AG08396 (cell line): ENCODE data around the gene LGR4.
A peak's percentile ranks its signal among the peaks of the same experiment; 100 is the strongest.

Experiments used
- DNase-seq: peaks from one replicate; pipeline ENCODE4 v3.0.0; 2012; ENCODE audit warnings: low spot score, mixed read lengths

Gene LGR4

DNA sequence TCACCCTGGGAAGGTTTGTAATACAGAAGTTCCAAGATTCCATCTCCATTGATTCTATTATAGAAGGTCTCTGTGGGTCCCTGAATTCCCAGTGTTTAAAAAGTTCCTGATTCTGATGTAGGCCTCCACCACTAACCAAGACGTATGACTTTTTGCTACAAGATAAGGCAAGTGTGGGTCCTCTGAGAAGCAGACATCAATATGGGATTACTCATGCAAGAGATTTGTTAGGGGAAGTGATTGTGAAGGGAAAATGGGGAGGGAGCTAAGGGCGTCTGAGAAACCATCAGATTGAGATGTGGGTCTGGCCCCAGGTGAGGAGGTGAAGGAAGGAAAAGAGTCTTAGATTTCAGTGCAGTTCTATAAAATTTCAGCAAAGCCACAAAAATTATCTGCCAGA, 10.2 kb upstream of the LGR4 start:
- no peak for DNase-seq

DNA sequence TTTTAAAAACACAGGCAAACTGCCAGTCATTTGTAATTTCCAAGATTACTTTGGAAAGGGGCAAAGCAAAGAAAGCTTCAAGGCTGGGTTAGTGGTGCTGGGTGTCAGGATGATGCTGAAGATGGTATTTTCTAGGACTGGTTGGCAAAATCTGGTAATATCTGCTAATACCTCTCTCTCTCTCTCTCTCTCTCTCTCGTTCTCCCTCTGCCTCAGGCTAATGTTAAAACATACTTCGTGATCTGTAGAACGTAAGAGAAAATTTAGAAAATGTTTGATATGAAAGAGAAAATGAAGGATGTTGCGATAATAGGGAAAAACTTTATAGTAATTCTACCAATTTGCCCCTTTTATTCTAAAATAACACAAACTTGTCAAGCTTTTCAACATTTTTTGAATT, 9.4 kb upstream of the LGR4 start:
- DNase-seq, result no peak

DNA sequence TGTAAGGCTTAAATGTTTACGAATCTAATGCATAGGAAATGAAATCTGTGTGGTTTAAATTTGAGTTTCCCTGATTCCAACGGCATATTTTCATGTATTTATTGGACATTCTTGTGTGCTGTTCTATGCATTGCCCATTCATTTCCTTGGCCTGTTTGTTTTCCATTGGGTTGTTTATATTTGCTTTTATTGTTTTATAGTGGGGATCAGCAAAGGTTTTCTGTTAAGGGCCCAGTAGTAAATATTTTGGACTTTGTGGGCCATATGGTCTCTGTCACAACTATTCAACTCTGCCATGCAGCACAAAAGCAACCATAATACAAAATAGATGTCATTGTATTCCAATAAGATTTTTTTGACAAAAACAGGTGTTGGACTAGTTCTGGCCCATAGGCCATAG, 5.2 kb upstream of the LGR4 start:
- DNase-seq, result no peak

DNA sequence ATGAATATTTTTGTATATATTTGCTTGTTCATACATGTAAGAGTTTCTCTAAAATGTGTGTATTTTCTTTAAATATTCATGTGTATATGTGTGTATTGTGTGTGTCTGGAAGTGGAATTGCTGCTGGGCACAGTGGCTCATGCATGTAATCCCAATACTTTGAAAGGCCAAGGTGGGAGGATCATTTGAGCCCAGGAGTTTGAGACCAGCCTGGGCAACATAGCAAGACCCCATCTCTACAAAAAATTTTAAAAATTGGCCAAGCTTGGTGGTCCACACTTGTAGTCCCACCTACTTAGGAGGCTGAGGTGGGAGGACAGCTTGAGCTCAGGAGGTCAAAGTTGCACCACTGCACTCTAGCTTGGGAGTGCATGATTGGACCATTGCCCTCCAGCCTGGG, 4.7 kb upstream of the LGR4 start:
- no peak for DNase-seq

DNA sequence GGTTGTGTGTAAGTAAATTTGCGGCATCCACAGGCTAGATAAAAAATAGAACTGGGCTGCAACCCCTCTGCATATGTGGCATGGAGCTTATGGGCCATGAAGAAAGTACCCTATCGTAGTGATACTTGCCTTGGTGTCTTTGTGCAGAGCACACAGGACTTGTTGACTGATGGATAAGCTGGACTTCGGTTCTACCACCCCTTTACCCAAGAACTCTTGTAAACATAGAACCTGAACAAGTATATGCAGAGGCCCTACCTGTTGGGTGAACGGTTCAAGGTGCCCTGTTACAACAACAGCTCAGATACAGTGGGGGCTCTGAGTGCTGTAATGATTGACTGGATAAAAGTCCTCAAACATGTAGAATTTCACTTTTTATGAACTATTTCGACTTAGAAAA, 3.0 kb upstream of the LGR4 start:
- no peak for DNase-seq

DNA sequence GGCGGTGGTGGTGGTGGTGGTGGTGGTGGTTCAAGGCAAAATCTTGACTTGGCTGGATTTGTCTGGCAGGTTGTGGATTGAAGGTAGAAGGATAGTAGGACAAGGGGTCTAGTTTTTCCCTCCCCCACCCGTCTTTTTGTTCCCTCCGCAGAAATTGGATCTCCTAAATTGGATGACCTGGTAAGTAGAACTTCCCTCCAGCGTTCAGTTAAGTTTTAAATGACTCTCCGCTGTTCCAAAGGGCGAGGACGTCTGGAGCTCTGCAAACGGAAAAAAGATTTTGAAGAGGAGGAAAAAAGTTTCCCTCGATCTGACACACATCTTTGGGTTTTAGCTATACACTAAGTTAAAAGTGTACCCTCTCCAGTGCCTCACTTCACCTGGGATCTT, 422 bp upstream of the LGR4 start:
- DNase-seq, result no peak

DNA sequence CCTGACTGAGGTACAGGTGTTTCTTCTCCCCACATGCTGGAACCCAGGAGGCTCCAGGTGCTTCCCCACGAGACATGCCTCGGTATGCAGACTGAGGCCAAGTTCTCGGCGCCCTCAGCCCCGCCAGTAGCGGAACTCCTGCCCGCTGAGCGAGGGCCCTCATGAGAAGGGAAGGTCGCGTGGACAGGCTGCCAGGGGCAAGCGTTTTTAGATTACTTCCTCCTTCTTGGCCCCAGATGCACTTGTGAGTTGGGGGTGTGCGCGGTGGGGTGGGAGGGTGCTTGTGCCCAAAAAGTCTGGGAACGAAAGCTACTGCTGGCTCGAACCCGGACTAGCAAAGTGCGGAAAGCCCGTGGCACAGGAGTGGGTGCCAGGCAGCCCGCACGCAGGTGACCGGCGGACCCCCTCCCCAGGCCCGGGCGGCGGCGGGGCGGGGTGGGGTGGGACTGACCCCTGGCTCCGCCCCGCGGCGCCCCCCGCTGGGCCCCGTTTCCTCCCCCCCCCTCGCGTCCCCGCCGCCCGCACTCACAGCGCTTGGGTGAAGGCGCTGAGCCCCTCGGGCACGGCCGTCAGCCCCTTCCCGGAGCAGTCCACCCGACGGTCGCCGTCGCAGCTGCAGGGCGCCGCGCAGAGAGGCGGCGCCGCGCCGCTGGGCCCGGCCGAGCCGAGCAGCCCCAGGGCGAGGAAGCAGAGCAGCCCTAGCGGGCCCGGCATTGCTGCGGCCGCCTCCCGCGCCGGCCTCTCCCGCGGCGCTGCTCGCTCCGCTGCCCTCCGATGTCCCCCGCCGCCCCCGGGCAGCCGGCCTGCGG, 797 bp downstream of the LGR4 start:
- DNase-seq, result peak; percentile 67

DNA sequence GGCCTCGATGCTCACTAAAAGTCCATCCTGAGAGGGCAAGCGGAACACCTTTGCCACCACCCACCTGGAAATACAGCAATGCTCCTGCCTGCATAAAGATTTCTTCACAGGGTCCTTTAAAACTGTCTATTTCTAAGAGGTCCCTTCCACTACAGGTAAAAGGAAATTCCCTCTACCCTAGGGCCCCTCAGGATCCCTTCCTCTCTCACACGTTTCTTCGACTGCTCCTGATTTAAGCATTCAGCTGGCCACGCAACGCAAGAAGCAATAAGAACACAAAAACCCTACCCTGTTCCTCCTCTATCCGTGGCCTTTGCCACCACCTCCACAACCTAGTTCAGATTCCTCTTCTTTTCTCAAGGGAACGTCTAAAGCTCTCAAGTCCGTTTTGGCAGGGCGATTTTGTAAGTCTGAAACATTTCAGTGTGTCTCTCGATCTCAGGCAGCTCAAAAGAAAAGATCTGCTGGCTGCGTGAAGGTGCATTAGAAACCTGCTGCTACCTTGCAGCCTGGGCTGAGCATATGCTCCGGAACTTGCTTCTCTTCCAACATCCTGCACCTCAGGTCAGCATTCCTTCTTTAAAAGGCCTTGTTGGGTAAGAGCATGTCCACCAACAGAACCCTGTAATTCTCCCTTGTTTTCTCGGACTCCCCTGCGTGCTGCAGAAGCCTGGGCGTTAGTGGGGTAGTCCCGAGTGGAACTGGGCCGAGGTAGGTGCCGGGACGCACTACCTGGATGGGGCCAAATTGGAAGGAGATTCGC, 1.6 kb downstream of the LGR4 start:
- no peak for DNase-seq

DNA sequence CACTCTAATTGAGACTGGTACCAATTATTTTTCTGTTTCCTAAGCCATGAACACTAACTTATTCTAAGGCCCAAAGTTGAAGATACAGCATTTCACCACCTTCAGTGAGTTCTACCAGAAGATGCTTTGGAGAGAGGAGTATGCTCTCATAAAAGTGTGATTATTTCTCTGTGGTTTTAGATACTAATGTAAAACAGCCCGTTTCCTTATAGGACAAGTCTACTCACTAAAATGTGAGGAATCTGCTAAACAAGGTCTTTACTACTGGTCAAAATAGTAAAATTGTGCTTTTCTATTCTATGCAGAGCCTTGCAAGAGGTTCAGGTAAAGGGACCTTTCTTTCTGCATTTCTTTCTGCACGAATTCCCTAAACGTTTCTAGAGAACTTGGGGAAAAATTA, 2.4 kb downstream of the LGR4 start:
- DNase-seq, result no peak

DNA sequence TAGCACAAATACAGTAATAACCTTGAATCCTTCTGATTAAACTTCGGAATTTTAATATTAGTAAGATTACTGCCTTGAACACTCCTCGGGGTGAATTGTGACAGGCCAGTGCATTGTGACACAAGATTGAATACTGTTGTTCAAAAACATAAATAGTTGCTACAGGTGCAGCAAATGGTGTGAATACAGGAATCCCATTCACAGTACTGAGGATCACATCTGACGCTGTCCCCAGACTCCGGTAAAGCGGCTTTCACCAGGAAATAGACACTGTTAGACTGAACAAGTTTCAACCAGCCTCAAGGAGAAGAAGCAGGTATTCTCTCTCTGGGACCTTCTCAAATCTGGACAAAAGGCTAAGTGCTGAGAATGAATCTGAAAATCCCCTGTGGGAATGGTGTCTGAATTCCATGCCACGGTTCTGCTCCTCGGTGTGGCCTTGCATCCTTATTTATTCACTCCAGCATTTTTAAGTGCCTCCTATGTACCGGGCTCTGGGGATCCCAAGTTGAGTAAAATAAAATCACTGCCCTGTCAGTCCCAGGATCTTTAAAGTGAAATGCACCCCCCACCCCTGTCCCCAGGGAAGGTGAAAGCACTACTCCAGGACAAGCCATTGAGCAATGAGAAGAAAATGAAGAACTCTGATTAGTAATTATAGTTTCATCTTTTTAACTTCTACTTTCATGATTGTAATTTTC, 3.4 kb downstream of the LGR4 start:
- no peak for DNase-seq

DNA sequence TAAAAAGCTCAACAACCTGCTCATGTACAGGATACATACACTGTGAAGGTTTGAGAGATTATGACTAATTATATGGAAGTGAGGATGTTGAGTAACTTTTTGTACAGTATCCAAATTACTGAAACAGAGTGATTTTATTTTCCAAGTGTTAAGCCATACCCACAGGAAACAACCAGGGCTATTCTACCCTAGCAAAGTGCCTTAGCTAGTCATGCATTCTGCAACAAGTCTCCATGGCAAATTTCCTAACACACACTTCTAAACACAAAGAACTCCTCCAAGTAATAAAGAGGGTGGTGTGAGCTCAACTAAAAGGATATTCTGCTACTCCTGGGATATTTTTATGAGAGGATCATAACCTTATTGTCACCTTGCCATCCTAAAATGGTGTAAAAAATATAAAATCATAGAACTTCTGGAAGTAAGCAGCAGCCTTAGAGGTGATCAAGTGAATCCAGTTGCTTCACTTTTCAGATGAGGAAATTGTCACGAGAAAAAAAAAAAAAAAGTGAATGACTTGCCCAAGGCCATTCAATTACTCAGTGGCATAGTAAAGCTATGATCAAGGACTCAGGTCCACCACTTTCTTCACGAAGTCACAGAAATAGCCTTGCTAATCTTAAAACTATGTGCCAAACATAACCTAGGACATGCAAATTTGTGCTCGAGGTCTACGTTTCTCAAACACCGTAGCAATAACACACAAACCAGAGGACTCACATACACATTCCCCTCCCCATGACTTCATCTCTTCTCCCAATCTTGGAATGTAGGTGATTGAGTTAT, 4.2 kb downstream of the LGR4 start:
- peak; percentile 38 for DNase-seq

DNA sequence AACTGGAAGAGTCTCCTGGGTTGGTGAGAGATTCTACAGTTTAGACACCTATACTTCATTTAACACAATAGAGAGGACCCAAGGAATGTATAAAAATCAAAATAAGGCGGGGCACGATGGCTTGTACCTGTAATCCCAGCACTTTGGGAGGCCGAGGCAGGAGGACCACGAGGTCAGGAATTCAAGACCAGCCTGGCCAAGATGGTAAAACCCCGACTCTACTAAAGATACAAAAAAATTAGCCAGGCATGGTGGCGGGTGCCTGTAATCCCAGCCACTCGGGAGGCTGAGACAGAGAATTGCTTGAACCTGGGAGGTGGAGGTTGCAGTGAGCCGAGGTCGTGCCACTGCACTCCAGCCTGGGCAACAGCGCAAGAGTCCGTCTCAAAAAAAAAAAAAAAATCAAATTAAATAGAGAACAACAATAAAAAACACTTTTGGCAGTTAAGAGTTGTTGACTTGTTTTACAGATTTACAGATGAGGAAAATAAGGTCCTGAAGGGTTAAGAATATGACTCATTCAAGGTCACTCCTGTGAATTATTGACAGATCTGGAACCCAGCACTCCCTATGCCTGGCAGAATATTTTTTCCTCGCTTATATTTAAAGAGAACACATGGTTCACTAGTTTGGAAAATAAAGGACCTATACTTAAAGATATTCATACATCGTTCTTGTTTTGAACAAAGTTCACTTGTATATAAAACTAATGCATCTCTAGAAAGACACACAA, 5.2 kb downstream of the LGR4 start:
- DNase-seq, result no peak

DNA sequence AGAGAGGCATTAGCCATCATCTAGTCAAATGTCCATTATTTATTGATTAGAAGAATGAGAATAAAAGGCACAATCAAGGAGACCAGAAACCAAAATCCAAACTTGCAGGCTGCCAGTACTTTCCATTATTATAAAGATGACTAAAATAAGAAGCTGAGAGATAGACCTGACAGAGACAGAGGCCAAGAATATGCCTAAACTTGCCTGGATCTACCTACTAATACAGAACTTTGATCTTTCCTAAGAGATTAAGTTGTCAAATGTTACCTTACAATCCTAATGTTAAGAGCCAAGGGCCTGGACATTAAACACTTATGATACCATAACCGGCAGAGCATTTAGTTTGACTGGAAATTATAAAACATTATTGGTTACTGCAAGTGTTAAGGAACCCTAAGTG, 6.2 kb downstream of the LGR4 start:
- no peak for DNase-seq

DNA sequence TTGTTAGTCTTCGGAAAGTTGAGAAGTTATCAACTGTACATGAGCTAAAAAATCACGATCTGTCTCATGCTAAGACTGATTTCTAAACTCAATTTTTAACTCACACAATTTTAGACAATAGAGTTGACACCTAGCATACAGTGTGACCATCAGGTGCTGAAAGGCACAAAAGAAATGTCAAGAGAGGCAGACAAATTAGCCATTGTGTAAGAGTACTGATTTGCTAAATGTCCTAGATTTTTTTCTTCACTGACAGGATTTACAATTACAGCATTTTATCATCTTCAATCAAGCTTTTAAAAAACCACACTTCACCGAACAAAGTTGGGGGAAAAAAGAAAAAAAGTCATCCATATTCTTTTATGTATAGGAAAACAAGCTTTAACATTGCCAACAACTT, 7.0 kb downstream of the LGR4 start:
- DNase-seq, result no peak

DNA sequence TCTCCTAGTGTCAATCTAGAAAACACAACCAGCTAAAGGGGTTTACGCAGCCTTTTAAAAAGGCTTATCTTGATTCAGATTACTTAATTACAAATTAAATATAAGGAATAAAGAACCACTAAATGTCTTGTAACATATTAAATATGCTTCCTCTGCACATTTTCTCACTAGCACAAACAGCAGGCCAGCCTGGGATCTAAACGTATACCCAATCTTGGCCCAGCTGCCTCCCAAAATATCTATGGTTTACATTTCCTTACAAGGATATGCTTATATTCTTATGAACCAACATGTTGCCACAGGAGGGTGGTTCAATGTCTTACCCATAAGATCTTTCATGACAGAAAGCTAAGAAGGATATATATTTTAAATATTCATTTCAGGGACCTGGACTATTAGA, 7.7 kb downstream of the LGR4 start:
- no peak for DNase-seq

DNA sequence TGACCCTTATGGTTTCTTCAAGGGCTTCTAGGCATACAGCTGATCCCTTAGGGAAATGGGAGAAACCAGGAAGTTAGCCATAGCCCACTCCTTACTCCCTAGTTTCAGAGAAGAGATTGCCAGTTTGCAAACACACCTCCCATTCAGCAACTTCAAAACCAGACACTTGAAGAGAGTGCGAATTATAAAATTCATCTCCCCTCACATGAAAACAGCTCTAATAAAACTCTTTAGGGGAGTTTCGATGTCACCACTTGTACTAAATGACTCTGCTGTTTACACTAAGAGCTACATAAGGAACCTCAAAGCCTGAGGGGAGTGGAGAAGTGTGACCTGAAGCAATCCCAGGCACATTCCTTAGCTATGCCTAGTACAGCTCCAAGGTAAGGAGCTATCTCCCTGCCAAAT, 8.3 kb downstream of the LGR4 start:
- DNase-seq, result no peak

DNA sequence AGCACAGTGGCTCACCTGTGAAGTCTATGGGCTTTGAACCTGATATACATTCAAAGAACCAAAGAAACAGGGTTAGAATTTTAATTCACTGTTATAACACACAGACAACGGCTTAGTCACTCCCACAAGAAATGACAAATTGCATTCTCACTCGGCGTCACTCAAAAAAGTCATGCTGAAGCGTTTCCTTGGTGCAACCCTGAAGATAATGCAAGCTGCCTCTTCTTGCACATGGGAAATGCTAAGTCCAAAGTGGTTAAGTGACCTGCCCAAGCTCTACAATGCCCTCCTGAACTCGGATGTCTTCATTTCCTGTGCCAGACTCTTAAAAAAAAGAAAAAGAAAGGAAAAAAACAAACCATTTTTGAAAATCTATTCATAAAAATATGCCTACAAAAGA, 10.0 kb downstream of the LGR4 start:
- DNase-seq, result no peak

DNA sequence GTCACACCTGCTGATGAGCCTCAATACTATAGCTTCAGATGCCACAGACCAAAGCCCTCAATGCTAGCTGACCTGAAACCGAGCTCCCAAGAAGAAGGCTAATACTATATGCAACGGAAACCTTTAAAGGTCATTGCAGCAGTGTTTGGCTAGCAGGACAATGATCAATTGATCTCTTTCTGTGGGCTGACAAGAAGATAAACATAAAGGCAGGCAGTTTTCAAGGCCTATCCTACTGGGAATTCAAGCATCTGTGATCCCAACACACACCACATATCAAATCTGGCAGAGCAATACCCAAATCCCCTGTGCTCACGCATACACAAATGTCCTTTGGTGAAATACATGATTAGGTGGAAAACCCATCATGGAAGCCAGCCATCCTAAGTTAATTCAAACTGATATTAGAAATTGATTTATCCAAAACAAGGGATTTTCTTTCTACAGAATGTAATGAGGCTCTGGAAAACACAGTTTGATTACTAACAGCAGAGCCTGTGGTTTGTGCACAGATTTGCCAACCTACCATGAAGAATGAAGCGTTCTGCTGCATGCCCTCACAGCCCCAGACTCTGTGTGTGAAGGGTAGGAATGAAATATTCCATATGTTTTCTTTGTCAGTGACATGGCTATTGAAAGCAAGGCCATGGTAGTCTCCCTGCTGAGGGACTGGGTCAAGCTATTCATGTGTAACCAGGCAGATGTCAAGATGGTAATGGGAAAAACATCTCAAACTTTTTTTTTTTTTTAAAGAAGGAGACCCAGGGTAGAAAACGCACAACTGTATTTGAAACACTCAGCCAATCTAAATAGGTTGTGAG, 12.2 kb downstream of the LGR4 start:
- DNase-seq, result no peak

DNA sequence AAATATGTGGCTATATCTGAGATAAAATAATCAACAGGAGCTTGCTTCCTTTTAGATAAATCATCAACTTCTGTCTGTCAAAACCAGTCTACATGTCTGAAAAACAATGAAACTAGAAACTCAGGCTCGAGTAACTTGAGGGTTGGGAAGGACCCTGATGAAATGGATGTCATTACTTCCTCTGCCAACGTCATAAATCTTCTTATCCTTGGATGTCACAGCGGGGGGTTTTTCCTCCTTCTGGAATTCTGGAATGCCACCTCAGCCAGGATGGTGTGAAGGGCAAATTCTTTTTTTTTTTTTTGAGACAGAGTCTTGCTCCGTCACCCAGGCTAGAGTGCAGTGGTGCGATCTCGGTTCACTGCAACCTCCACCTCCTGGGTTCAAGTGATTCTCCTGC, 13.4 kb downstream of the LGR4 start:
- DNase-seq, result no peak

DNA sequence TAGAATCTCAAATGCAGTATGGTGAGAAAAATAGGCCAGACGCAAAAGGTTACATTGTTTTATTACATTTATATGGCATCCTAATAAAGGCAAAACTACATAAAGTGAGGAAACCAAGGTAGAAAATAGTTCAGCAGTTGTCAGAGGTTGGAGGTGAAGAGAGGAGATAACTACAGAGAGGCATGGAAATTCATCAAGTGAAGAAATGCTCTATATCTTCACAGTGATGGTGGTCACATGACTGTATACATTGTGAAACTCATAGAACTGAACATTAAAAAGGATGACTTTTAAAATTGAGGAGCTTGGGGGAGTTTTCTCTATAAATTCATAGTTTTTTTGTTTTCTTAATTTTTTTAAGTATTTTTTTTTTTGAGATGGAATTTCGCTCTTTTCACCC, 14.4 kb downstream of the LGR4 start:
- no peak for DNase-seq
